ENCODE measurements around the gene CLRN2.
A peak's percentile ranks its signal among the peaks of the same experiment; 100 is the strongest.

The CLRN2 gene

DNA sequence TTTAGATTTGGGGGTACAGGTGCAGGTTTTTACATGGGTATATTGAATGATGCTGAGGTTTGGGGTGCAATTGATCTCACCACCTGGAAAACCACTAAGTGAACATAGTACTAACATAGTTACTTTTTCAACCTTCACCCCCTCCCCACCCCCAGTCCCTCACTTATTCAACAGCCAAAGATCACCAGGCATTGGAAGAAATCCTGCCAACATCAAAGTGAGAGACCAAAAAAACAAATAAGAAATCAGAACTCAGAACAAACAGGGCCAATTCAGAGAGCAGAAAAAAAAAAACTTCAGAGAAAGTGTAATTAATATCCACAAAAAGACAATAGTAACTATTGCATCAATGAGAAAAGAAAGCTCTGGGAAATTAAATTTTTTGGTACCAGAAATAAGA is 41.5 kb downstream of the CLRN2 start:
- TF ChIP-seq ZFX (IDR thresholded peaks at IDR 0.05; ENCODE audit: borderline replicate concordance) = no peak
- TF ChIP-seq, protein P1, sequence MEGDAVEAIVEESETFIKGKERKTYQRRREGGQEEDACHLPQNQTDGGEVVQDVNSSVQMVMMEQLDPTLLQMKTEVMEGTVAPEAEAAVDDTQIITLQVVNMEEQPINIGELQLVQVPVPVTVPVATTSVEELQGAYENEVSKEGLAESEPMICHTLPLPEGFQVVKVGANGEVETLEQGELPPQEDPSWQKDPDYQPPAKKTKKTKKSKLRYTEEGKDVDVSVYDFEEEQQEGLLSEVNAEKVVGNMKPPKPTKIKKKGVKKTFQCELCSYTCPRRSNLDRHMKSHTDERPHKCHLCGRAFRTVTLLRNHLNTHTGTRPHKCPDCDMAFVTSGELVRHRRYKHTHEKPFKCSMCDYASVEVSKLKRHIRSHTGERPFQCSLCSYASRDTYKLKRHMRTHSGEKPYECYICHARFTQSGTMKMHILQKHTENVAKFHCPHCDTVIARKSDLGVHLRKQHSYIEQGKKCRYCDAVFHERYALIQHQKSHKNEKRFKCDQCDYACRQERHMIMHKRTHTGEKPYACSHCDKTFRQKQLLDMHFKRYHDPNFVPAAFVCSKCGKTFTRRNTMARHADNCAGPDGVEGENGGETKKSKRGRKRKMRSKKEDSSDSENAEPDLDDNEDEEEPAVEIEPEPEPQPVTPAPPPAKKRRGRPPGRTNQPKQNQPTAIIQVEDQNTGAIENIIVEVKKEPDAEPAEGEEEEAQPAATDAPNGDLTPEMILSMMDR (IDR thresholded peaks at IDR 0.05) = no peak
- no peak overlapping the region for H3K27ac ChIP-seq

DNA sequence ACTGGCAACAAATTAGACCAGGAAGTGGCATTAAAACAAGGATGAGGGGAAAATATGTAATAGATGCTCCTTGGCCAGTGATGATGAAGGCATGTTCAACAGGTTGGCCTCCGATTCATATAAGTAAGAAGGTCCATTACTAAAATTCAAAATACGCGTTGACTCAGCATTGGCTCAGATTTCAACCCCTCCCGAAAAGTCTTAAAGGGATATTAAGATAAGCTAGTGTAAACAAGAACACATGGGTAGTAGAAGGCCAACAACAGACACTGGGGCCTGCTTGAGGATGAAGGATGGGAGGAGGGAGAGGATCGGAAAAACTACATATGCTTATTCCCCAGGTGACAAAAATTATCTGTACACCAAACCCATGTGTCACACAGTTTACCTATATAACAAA is 42.9 kb downstream of the CLRN2 start:
- no peak for TF ChIP-seq ZFX (IDR thresholded peaks at IDR 0.05; ENCODE audit: borderline replicate concordance)
- TF ChIP-seq, protein P1 (IDR thresholded peaks at IDR 0.05) = no peak
- H3K27ac ChIP-seq = no peak overlapping the region

DNA sequence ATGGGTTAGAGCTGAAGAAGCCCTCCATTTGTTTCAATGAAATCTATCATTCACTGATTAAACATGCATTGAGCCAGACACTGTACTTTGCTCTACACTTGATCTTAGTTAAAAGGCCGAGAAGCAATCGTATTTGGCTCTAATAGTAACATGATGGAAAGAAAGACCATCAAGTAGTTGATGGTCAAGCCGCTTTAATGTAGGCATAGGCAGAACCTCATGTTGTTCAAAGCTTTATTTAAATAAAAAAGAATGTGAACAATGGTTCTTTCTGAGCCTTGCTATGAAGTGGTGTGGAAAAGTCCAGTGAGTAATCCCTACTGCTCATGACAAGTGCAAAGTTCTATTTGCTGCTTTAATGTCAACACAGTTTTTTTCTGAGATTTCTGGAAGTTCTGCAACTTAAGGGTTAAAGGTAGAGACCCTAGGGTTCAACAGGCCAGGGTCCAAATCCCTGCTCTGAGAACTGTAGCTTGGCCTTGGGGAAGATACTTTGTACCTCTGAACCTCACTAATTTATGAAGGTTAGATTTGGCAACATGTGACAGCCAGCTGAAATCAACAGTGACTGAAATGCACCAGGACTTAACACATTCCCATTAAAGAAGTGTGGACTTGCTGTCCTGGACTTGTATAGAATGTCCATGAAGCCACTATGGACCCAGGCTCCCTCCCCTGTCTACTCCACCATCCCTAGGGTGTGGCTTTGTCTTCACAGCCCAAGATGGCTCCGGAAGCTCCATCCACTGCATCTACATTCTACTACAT is 44.2 kb downstream of the CLRN2 start:
- no peak overlapping the region for H3K27ac ChIP-seq
- TF ChIP-seq, protein P1 (IDR thresholded peaks at IDR 0.05) = no peak
- no peak for TF ChIP-seq ZFX (IDR thresholded peaks at IDR 0.05; ENCODE audit: borderline replicate concordance)

DNA sequence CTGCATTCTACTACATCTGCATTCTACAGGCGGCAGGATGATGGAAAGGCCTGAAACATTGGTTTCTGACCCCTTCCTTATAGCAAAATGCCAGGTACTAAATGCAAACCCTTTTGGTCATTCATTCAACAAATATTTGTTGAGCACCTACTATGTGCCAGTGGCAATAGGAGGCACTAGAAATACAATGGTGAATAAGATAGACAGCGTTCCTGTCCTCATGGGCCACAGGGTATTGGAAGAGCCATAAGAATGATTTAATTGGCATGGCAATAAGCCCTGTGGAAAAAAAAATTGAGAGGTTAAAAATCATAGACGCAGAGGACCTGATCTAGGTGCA is 44.7 kb downstream of the CLRN2 start:
- TF ChIP-seq, protein P1 (IDR thresholded peaks at IDR 0.05) = no peak
- TF ChIP-seq ZFX (IDR thresholded peaks at IDR 0.05; ENCODE audit: borderline replicate concordance) = no peak
- no peak overlapping the region for H3K27ac ChIP-seq

DNA sequence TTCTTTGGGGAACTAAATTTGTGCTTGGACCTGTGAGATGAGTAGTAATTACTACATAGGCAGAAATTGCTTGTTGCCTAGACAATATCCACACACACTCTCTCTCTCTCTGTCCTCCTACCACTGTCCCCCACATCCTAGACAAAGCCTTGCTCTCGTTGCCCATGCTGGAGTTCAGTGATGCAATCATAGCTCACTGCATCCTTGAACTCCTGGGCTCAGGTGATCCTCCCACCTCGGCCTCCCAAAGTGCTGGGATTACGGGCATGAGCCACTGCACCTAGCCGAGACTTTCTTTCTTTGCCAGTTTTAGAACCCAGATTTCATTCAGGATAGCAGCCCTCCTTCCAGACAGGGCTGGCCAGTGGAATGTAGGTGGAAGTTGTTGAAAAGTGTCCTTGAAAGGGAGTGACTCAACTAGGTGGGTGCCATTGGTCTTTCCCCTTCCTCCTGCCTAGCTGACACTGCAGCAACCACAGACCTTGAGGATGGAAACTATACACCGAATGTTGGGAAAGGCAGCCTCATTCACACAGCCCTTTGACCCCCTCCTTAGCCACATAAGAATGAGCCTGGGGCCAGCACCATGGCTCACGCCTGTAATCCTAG is 45.2 kb downstream of the CLRN2 start:
- H3K27ac ChIP-seq = no peak overlapping the region
- TF ChIP-seq ZFX (IDR thresholded peaks at IDR 0.05; ENCODE audit: borderline replicate concordance) = no peak
- TF ChIP-seq, protein P1 (IDR thresholded peaks at IDR 0.05) = no peak

DNA sequence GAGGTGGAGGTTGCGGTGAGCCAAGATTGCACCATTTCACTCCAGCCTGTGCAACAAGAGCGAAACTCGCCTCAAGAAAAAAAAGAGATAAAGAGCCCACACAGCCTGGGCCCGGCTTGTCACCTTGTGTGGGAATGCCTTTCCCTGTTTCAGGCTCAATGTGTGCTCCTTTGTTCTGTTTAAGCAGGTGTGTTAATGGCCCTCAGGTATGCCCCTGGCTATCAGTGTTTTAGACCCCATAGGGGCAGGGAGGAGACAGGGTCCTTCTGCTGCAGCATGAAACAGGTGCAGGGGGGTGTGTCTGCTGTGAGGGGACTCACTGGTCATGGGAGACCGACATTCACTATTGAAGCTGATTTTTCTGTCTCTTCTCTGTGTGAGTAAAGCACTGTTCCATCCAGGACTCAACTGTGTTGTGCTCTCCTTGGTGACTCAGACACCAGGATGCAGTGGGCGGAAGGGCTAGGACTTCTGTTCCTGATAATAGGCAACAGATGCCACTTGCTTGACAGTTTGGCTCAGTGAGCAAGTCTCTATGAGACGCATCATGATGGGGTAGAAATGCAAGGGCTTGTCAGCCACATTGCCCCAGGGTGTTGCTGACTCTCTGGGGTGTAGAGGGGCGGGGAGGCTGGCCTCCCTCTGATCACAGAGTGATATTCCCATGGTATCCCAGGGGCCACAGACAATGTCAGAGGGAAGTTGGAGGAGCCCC is 46.4 kb downstream of the CLRN2 start:
- H3K27ac ChIP-seq = no peak overlapping the region
- no peak for TF ChIP-seq ZFX (IDR thresholded peaks at IDR 0.05; ENCODE audit: borderline replicate concordance)
- TF ChIP-seq, protein P1 (IDR thresholded peaks at IDR 0.05) = no peak

DNA sequence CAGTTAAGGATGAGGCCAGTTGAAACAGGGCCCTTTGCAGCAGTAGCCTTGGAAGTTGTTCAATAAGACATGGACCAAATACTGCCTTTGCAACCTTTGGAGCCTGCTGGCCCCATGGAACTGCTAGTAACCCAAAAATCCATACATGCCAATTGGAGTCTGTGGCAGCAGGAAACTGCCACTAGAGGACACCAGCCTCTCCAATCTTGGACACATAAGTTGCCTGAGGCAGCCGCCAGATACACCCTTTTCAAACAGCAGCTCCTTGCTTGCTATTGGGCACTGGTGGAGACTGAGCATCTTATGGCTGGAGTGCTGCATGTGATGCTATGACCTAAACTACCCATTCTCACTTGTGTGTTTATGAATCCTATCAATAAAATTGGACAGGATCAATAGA is 47.2 kb downstream of the CLRN2 start:
- H3K27ac ChIP-seq = no peak overlapping the region
- no peak for TF ChIP-seq ZFX (IDR thresholded peaks at IDR 0.05; ENCODE audit: borderline replicate concordance)
- TF ChIP-seq, protein P1 (IDR thresholded peaks at IDR 0.05) = peak; percentile 56
